Measurements from ENCODE around the gene VSIR.

GRCh38 chr10:71798308-71798624, 24.9 kb upstream of the VSIR start:
- TF ChIP-seq POLR2AphosphoS5 (IDR thresholded peaks at IDR 0.05; ENCODE audit: low read length) (no peak), REST (IDR thresholded peaks at IDR 0.05; ENCODE audit: low read depth, low read length) (no peak), RELA (IDR thresholded peaks at IDR 0.05; ENCODE audit: borderline replicate concordance, partially characterized antibody) (no peak)
